ENCODE results near the gene DGKH.

DGKH gene

DNA sequence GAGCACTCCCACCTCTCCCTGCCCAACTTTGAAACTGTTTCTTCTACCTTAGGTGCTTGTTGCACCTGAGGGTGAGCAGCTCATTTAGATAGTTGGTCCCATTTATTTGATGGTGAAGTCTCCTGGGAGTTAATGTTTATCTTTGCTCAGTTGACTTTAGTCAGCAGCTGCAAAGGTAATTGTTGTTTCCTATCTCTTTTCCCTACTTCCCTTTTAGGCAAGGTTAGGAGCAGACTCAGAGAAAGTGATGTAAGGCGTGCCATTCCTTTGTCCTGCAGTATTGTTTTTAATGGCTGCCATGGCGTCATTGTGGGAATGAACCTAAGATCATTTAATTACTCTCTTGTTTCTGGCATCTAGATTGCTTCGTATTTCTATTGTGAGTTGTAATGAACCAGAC is 235.1 kb downstream of the DGKH start:
- TF ChIP-seq, protein P1, sequence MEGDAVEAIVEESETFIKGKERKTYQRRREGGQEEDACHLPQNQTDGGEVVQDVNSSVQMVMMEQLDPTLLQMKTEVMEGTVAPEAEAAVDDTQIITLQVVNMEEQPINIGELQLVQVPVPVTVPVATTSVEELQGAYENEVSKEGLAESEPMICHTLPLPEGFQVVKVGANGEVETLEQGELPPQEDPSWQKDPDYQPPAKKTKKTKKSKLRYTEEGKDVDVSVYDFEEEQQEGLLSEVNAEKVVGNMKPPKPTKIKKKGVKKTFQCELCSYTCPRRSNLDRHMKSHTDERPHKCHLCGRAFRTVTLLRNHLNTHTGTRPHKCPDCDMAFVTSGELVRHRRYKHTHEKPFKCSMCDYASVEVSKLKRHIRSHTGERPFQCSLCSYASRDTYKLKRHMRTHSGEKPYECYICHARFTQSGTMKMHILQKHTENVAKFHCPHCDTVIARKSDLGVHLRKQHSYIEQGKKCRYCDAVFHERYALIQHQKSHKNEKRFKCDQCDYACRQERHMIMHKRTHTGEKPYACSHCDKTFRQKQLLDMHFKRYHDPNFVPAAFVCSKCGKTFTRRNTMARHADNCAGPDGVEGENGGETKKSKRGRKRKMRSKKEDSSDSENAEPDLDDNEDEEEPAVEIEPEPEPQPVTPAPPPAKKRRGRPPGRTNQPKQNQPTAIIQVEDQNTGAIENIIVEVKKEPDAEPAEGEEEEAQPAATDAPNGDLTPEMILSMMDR (conservative IDR thresholded peaks at IDR 0.05; ENCODE audit: low read depth, low read length) = no peak
- DNase-seq (ENCODE audit: low read depth) = no peak

DNA sequence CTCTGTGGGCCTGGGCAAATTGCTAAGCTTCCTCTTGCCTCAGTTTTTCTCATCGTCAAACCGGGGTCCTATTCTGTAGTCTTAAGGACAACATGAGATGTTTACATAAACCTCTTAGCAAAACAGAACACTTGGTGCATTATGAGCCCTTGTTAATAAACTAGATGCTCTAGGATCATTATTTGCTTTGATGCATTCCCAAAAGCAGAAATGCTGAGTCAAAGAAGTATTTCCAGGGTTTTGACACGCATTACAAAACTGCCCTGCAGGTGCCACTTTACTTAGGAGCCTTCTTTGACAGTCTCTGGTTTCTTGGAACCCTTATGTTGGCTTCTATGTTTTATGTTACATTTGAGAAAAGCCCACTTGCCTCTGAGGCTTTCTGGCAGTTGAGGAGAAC is 235.6 kb downstream of the DGKH start:
- DNase-seq (ENCODE audit: low read depth) = no peak
- TF ChIP-seq, protein P1 (conservative IDR thresholded peaks at IDR 0.05; ENCODE audit: low read depth, low read length) = no peak

More for the DNA sequence above, 235.1 kb downstream of the DGKH start:
- H3K4me3 ChIP-seq (ENCODE audit: low read depth, low read length) = no peak overlapping the region

More for the DNA sequence above, 235.6 kb downstream of the DGKH start:
- no peak overlapping the region for H3K4me3 ChIP-seq (ENCODE audit: low read depth, low read length)

Measured in choroid plexus epithelial cell (primary cell).